NCI-H2081 treated with DMSO at 0.1 percent for 48 hours (cell line): Measurements from ENCODE around the gene TRIO.

Experiments
- DNase-seq: peaks from one replicate; lab custom pipeline; 2025; lab: John Stamatoyannopoulos, UW

Gene TRIO

GRCh38 chr5:14209222-14209822, 66.2 kb downstream of the TRIO start:
- no peak for DNase-seq

GRCh38 chr5:14209836-14210235, 66.7 kb downstream of the TRIO start:
- no peak for DNase-seq

- no peak for DNase-seq
Measured at GRCh38 chr5:14210729-14211128, 67.6 kb downstream of the TRIO start.

- DNase-seq, result no peak
Measured at GRCh38 chr5:14211818-14212803, 69.0 kb downstream of the TRIO start.

GRCh38 chr5:14212838-14213237, 69.7 kb downstream of the TRIO start:
- no peak for DNase-seq

- DNase-seq, result no peak
Measured at GRCh38 chr5:14213253-14213652, 70.1 kb downstream of the TRIO start.

GRCh38 chr5:14213813-14214585, 70.9 kb downstream of the TRIO start:
- DNase-seq, result no peak

- no peak for DNase-seq
Measured at GRCh38 chr5:14215901-14216300, 72.8 kb downstream of the TRIO start.

- DNase-seq, result no peak
Measured at GRCh38 chr5:14216372-14216771, 73.2 kb downstream of the TRIO start.

GRCh38 chr5:14216902-14217301, 73.8 kb downstream of the TRIO start:
- DNase-seq, result no peak

GRCh38 chr5:14217587-14217986, 74.4 kb downstream of the TRIO start:
- no peak for DNase-seq

GRCh38 chr5:14218011-14218410, 74.9 kb downstream of the TRIO start:
- DNase-seq, result no peak

GRCh38 chr5:14218480-14218879, 75.3 kb downstream of the TRIO start:
- DNase-seq, result no peak

- DNase-seq, result no peak
Measured at GRCh38 chr5:14218897-14219573, 75.9 kb downstream of the TRIO start.

GRCh38 chr5:14219800-14220512, 76.8 kb downstream of the TRIO start:
- DNase-seq, result no peak

- DNase-seq, result no peak
Measured at GRCh38 chr5:14220642-14221041, 77.5 kb downstream of the TRIO start.

- no peak for DNase-seq
Measured at GRCh38 chr5:14221732-14222131, 78.6 kb downstream of the TRIO start.

- DNase-seq, result no peak
Measured at GRCh38 chr5:14222206-14222605, 79.1 kb downstream of the TRIO start.

- DNase-seq, result no peak
Measured at GRCh38 chr5:14223372-14223771, 80.2 kb downstream of the TRIO start.

GRCh38 chr5:14225173-14225834, 82.2 kb downstream of the TRIO start:
- DNase-seq, result no peak

GRCh38 chr5:14226149-14226548, 83.0 kb downstream of the TRIO start:
- DNase-seq, result no peak
